ENCODE data around the gene ARGLU1. TPM values are rescaled to one million over a fixed set of nuclear protein-coding genes. Genes with fewer than 3 reads are reported as not detected.
A peak's percentile ranks its signal among the peaks of the same experiment; 100 is the strongest.

The ARGLU1 gene
- total RNA-seq, 1 experiment from 2014 or later = 115 TPM

DNA sequence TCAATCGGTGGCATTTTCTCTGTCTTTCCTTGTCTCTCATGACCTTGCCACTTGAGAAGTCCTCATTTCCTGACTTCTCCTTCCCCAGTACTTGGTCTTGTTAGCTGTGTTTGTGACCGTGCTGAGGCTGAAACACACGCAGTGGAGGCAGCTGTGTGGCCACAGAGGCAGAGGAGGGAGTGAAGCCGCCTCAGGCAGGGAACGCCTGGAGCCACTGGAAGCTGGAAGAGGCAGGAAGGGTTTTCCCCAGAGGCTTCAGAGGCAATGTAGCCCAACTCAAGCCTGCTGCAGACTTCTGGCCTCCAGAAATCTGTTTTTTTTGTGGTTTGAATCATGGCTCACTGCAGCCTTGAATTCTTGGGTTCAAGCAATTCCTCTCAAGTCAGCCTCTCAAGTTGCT, 29.2 kb upstream of the ARGLU1 start:
- no peak for ATAC-seq
- H3K4me1 Mint-ChIP-seq = no peaks in the 10 kb centered on the region

DNA sequence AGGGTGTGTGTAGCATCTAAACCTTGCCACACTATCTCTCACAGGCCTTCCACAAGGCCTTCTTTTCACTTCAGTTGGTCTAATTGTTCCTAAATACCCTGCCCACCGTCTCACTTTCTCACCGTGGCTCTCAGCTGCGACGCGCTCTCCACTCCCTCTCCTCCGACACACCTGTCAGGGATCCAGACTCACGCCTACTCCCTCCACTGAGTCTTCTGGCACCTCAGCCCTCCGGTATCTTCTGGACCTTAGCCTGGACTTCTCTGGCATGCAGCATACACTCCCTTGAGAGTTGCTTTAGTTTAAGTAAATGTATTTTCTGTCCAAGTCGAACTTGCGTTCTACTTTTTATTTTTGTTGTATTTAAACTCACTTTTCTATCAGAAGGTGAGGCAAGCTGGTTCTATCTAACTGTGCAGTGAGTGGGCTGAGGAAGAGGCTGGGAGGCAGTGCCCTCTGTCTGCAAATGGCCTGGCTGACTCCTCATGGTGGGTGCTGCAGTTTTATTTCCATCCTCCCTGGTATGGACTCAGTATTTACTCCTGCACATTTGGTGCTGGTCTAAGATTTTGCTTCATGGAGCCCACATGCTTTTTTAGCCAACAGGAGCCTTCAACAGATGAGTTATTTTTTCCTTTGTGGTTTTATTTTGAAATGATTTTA, 28.5 kb upstream of the ARGLU1 start:
- ATAC-seq = peak; percentile 26; the same call in 1 of the 2 replicates
- Mint-ChIP-seq H3K4me1 (no peaks in the 10 kb centered on the region), H3K9me3 (no peaks in the 10 kb centered on the region), H3K4me3 (no peak overlapping the region), H3K36me3 (no peaks in the 10 kb centered on the region), H3K27me3 (ENCODE audit: low read depth) (no peaks in the 10 kb centered on the region), H3K27ac (no peak overlapping the region)
- ChIA-PET POLR2A (no interaction called here), CTCF (interaction anchor here (1.2 kb wide), 1 partner anchor 24 kb away, joined by 7 read pairs; no protein-coding TSS in a partner anchor)
- DNase-seq (ENCODE audit: low spot score) = no peak
- TF ChIP-seq, protein P1, sequence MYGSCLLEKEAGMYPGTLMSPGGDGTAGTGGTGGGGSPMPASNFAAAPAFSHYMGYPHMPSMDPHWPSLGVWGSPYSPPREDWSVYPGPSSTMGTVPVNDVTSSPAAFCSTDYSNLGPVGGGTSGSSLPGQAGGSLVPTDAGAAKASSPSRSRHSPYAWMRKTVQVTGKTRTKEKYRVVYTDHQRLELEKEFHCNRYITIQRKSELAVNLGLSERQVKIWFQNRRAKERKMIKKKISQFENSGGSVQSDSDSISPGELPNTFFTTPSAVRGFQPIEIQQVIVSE (CRISPR knock-in tag; IDR thresholded peaks at IDR 0.05; ENCODE audit: borderline replicate concordance) = no peak
- TF ChIP-seq FOXK1 (CRISPR knock-in tag; IDR thresholded peaks at IDR 0.05) = no peak
- no peak for TF ChIP-seq ZNF423 (CRISPR knock-in tag; IDR thresholded peaks at IDR 0.05)
- no peak for TF ChIP-seq JUN (CRISPR knock-in tag; IDR thresholded peaks at IDR 0.05)
- TF ChIP-seq NR3C1 (CRISPR knock-in tag; conservative IDR thresholded peaks at IDR 0.05; ENCODE audit: low read depth) = no peak
- TF ChIP-seq, protein P2, sequence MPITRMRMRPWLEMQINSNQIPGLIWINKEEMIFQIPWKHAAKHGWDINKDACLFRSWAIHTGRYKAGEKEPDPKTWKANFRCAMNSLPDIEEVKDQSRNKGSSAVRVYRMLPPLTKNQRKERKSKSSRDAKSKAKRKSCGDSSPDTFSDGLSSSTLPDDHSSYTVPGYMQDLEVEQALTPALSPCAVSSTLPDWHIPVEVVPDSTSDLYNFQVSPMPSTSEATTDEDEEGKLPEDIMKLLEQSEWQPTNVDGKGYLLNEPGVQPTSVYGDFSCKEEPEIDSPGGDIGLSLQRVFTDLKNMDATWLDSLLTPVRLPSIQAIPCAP (CRISPR knock-in tag; IDR thresholded peaks at IDR 0.05) = no peak
- TF ChIP-seq ZNF416 (CRISPR knock-in tag; IDR thresholded peaks at IDR 0.05) = no peak
- no peak for TF ChIP-seq GRHL2 (CRISPR knock-in tag; IDR thresholded peaks at IDR 0.05; ENCODE audit: insufficient replicate concordance, severe bottlenecking)
- TF ChIP-seq, protein P3, sequence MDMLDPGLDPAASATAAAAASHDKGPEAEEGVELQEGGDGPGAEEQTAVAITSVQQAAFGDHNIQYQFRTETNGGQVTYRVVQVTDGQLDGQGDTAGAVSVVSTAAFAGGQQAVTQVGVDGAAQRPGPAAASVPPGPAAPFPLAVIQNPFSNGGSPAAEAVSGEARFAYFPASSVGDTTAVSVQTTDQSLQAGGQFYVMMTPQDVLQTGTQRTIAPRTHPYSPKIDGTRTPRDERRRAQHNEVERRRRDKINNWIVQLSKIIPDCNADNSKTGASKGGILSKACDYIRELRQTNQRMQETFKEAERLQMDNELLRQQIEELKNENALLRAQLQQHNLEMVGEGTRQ (CRISPR knock-in tag; IDR thresholded peaks at IDR 0.05) = no peak
- TF ChIP-seq, protein P4, sequence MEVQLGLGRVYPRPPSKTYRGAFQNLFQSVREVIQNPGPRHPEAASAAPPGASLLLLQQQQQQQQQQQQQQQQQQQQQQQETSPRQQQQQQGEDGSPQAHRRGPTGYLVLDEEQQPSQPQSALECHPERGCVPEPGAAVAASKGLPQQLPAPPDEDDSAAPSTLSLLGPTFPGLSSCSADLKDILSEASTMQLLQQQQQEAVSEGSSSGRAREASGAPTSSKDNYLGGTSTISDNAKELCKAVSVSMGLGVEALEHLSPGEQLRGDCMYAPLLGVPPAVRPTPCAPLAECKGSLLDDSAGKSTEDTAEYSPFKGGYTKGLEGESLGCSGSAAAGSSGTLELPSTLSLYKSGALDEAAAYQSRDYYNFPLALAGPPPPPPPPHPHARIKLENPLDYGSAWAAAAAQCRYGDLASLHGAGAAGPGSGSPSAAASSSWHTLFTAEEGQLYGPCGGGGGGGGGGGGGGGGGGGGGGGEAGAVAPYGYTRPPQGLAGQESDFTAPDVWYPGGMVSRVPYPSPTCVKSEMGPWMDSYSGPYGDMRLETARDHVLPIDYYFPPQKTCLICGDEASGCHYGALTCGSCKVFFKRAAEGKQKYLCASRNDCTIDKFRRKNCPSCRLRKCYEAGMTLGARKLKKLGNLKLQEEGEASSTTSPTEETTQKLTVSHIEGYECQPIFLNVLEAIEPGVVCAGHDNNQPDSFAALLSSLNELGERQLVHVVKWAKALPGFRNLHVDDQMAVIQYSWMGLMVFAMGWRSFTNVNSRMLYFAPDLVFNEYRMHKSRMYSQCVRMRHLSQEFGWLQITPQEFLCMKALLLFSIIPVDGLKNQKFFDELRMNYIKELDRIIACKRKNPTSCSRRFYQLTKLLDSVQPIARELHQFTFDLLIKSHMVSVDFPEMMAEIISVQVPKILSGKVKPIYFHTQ (CRISPR knock-in tag; IDR thresholded peaks at IDR 0.05) = no peak
- TF ChIP-seq ZNF317 (CRISPR knock-in tag; IDR thresholded peaks at IDR 0.05; ENCODE audit: borderline replicate concordance, low read depth) = no peak
- TF ChIP-seq, protein P5, sequence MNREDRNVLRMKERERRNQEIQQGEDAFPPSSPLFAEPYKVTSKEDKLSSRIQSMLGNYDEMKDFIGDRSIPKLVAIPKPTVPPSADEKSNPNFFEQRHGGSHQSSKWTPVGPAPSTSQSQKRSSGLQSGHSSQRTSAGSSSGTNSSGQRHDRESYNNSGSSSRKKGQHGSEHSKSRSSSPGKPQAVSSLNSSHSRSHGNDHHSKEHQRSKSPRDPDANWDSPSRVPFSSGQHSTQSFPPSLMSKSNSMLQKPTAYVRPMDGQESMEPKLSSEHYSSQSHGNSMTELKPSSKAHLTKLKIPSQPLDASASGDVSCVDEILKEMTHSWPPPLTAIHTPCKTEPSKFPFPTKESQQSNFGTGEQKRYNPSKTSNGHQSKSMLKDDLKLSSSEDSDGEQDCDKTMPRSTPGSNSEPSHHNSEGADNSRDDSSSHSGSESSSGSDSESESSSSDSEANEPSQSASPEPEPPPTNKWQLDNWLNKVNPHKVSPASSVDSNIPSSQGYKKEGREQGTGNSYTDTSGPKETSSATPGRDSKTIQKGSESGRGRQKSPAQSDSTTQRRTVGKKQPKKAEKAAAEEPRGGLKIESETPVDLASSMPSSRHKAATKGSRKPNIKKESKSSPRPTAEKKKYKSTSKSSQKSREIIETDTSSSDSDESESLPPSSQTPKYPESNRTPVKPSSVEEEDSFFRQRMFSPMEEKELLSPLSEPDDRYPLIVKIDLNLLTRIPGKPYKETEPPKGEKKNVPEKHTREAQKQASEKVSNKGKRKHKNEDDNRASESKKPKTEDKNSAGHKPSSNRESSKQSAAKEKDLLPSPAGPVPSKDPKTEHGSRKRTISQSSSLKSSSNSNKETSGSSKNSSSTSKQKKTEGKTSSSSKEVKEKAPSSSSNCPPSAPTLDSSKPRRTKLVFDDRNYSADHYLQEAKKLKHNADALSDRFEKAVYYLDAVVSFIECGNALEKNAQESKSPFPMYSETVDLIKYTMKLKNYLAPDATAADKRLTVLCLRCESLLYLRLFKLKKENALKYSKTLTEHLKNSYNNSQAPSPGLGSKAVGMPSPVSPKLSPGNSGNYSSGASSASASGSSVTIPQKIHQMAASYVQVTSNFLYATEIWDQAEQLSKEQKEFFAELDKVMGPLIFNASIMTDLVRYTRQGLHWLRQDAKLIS (CRISPR knock-in tag; IDR thresholded peaks at IDR 0.05; ENCODE audit: borderline replicate concordance) = no peak
- no peak for TF ChIP-seq ETV6 (CRISPR knock-in tag; IDR thresholded peaks at IDR 0.05)
- TF ChIP-seq, protein P6, sequence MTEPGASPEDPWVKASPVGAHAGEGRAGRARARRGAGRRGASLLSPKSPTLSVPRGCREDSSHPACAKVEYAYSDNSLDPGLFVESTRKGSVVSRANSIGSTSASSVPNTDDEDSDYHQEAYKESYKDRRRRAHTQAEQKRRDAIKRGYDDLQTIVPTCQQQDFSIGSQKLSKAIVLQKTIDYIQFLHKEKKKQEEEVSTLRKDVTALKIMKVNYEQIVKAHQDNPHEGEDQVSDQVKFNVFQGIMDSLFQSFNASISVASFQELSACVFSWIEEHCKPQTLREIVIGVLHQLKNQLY (CRISPR knock-in tag; IDR thresholded peaks at IDR 0.05) = no peak

More for the DNA sequence above, 29.2 kb upstream of the ARGLU1 start:
- Mint-ChIP-seq H3K36me3 (no peaks in the 10 kb centered on the region), H3K4me3 (no peak overlapping the region), H3K9me3 (no peaks in the 10 kb centered on the region), H3K27me3 (ENCODE audit: low read depth) (no peaks in the 10 kb centered on the region), H3K27ac (no peak overlapping the region; the same call in 1 of the 2 replicates)
- DNase-seq (ENCODE audit: low spot score) = no peak
- TF ChIP-seq RORB (CRISPR knock-in tag; IDR thresholded peaks at IDR 0.05) (no peak), ZNF396 (CRISPR knock-in tag; IDR thresholded peaks at IDR 0.05; ENCODE audit: borderline replicate concordance) (no peak), ZNF317 (CRISPR knock-in tag; IDR thresholded peaks at IDR 0.05; ENCODE audit: borderline replicate concordance, low read depth) (no peak), NFE2L1 (CRISPR knock-in tag; IDR thresholded peaks at IDR 0.05) (no peak)
- TF ChIP-seq, protein P3 (CRISPR knock-in tag; IDR thresholded peaks at IDR 0.05) = no peak
- TF ChIP-seq, protein P7, sequence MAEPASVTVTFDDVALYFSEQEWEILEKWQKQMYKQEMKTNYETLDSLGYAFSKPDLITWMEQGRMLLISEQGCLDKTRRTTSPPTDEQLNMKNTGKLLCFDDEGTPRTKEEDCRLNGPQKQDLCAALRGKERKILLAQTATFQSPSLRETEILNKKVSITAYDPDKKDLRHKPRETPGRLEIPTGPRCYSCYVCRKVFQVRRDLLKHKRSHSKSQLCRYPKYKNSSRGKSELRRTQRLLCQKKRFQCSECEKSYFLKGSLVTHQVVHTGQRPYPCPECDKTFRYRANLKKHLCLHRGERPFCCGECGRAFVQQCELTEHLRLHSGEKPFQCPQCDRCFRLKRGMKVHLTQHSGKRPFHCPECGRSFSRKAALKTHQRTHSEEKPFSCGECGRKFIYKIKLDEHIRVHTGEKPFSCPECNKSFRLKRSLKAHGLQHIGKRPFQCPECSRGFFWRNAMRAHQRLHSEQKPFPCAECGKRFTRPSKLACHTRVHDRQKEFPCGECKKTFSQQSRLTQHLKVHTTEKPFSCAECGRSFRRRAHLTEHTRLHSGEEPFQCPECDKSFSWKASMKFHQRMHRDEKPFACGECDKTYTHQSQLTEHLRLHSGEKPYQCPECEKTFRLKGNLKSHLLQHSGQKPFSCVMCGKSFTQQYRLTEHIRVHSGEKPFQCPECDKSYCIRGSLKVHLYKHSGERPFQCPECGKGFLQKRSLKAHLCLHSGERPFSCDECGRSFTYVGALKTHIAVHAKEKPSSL (CRISPR knock-in tag; conservative IDR thresholded peaks at IDR 0.05) = no peak
- TF ChIP-seq, protein P2 (CRISPR knock-in tag; IDR thresholded peaks at IDR 0.05) = no peak
- POLR2A ChIA-PET = no interaction called here
- CTCF ChIA-PET = no interaction called here

Data from WTC11 (cell line).